GM21723 (cell line): ENCODE measurements around the gene NFIB.

Source experiments
- ATAC-seq: cut with Tn5 transposase; IDR thresholded peaks from one replicate; pipeline ENCODE4 v1.9.1; 2021; ENCODE audit warnings: mild to moderate bottlenecking, moderate library complexity; ENCODE audit not compliant: unreplicated experiment

NFIB gene

GRCh38 chr9:14249527-14249926 lies 64.4 kb downstream of the NFIB start:
- no peak for ATAC-seq

- no peak for ATAC-seq
These were observed 65.8 kb downstream of the NFIB start for GRCh38 chr9:14248149-14248548.

- no peak for ATAC-seq
These were observed 66.4 kb downstream of the NFIB start for GRCh38 chr9:14247577-14247976.

- ATAC-seq, result no peak
These were observed 67.0 kb downstream of the NFIB start for GRCh38 chr9:14246951-14247350.

- no peak for ATAC-seq
These were observed 67.9 kb downstream of the NFIB start for GRCh38 chr9:14245901-14246525.

GRCh38 chr9:14243514-14244042 lies 70.4 kb downstream of the NFIB start:
- ATAC-seq, result no peak

- no peak for ATAC-seq
These were observed 71.7 kb downstream of the NFIB start for GRCh38 chr9:14242150-14242805.

- no peak for ATAC-seq
These were observed 73.4 kb downstream of the NFIB start for GRCh38 chr9:14240537-14240936.

GRCh38 chr9:14238518-14238917 lies 75.4 kb downstream of the NFIB start:
- no peak for ATAC-seq

- no peak for ATAC-seq
These were observed 75.9 kb downstream of the NFIB start for GRCh38 chr9:14238079-14238478.

- no peak for ATAC-seq
These were observed 77.3 kb downstream of the NFIB start for GRCh38 chr9:14236591-14236990.

GRCh38 chr9:14232111-14232510 lies 81.8 kb downstream of the NFIB start:
- ATAC-seq, result no peak

- ATAC-seq, result no peak
These were observed 82.5 kb downstream of the NFIB start for GRCh38 chr9:14231196-14231990.

GRCh38 chr9:14228602-14229001 lies 85.3 kb downstream of the NFIB start:
- no peak for ATAC-seq

- no peak for ATAC-seq
These were observed 86.9 kb downstream of the NFIB start for GRCh38 chr9:14226855-14227532.

- ATAC-seq, result no peak
These were observed 90.9 kb downstream of the NFIB start for GRCh38 chr9:14223081-14223480.

- no peak for ATAC-seq
These were observed 91.6 kb downstream of the NFIB start for GRCh38 chr9:14222149-14222835.

- no peak for ATAC-seq
These were observed 92.4 kb downstream of the NFIB start for GRCh38 chr9:14221558-14221957.

GRCh38 chr9:14221119-14221518 lies 92.8 kb downstream of the NFIB start:
- ATAC-seq, result no peak

GRCh38 chr9:14220256-14220655 lies 93.7 kb downstream of the NFIB start:
- no peak for ATAC-seq

- ATAC-seq, result no peak
These were observed 94.1 kb downstream of the NFIB start for GRCh38 chr9:14219850-14220249.
